ENCODE results near the gene ZNF425. TPM values are rescaled to one million over a fixed set of nuclear protein-coding genes. Genes with fewer than 3 reads are reported as not detected.
"Not testable (repeated sequence)": the region's sequence is repeated elsewhere in the genome, so short reads cannot be mapped to it uniquely, and the experiment has no call there.

The ZNF425 gene
- total and polyA plus RNA-seq, 7 donors, result 0.66 to 2.5 (median 1.7) TPM

DNA sequence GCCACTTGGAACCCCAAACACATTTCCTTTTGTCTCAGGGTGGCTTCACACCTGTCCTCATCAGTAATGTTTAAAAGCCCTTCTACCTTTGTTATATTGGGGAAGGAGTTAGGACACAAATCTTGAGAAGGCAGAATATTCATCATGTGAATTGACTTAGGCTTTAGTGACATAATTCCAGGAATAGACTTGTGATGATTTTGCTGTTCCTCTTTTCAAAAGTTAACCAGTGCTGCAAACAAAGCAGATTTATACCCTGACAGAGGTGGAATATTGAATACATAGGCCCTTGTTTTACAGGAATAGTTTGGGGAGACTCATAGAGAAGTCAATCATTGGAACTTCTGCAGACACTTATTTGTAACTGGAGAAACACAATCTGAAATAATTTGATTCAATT is 62.6 kb downstream of the ZNF425 start:
- no peaks in the 10 kb centered on the region for H3K27me3 ChIP-seq (ENCODE audit: insufficient read depth in 3 of 3, low read length in 2 of 3)
- H3K27ac ChIP-seq, result no peak overlapping the region
- no peaks in the 10 kb centered on the region for H3K9me3 ChIP-seq
- H3K36me3 ChIP-seq (ENCODE audit: insufficient read depth in 1 of 2, low read depth in 1 of 2), result peaks cover 0 to 8% of the 10 kb centered on the region in 2 donors
- no peak overlapping the region for H3K4me3 ChIP-seq
- TF ChIP-seq, protein P1, sequence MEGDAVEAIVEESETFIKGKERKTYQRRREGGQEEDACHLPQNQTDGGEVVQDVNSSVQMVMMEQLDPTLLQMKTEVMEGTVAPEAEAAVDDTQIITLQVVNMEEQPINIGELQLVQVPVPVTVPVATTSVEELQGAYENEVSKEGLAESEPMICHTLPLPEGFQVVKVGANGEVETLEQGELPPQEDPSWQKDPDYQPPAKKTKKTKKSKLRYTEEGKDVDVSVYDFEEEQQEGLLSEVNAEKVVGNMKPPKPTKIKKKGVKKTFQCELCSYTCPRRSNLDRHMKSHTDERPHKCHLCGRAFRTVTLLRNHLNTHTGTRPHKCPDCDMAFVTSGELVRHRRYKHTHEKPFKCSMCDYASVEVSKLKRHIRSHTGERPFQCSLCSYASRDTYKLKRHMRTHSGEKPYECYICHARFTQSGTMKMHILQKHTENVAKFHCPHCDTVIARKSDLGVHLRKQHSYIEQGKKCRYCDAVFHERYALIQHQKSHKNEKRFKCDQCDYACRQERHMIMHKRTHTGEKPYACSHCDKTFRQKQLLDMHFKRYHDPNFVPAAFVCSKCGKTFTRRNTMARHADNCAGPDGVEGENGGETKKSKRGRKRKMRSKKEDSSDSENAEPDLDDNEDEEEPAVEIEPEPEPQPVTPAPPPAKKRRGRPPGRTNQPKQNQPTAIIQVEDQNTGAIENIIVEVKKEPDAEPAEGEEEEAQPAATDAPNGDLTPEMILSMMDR (IDR thresholded peaks at IDR 0.05), result no peak
- DNase-seq (no peak), ATAC-seq (no peak)
- H3K4me1 ChIP-seq, result no peaks in the 10 kb centered on the region
- intact Hi-C loops (cut with DNase I), result no loop called here

DNA sequence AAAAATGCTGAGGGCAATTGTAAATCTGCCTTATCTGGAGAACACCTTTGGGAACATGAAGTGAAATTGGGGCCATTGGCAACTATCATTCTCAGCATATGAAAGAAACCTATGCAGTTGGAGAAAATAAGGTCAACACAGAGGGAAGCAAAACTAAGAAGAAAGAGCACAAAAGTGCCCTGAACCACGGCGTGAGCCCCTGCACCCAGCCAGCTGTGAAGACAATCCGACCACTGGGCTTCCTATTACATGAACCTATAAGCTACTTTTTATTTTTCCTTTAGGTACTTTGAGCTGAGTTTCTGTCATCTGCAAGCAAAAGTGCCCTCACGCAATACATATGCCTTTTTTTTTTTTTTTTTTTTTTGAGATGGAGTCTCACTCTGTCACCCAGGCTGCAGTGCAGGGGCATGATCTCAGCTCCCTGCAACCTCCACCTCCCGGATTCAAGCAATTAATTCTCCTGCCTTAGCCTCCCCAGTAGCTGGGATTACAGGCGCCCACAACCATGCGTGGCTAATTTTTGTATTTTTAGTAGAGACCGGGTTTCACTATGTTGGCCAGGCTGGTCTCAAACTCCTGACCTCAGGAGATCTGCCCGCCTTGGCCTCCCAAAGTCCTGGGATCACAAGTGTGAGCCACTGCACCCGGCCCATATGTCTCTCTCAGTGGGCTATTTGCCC is 63.8 kb downstream of the ZNF425 start:
- H3K27ac ChIP-seq; ATAC-seq; H3K9me3 ChIP-seq; intact Hi-C loops (cut with DNase I); DNase-seq; H3K4me3 ChIP-seq; H3K4me1 ChIP-seq; H3K27me3 ChIP-seq (ENCODE audit: insufficient read depth in 3 of 3, low read length in 2 of 3); H3K36me3 ChIP-seq (ENCODE audit: insufficient read depth in 1 of 2, low read depth in 1 of 2): not testable (repeated sequence)
- WGBS, 3 donors, result 56 to 77% (median 65%) methylated on average over 10 of the region's 10 CpGs

DNA sequence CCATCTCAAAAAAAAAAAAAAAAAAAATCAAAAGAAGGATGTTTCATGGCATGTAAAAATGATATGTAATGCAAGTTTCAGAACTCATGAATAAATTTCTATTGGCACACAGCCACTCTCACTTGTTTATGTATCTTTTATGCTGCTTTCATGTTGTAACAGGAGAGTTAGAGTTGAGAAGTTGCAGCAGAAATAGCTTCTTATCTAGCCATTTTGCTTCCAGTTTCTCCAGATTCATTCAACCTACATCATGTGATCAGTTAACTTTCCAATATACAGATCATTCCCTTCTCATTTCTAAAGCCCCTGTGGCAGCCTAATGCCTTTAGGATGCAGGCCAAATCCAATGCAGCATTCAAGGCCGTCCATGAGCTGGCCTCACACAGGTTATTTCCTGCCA is 66.0 kb downstream of the ZNF425 start:
- ATAC-seq, result no peak
- no peaks in the 10 kb centered on the region for H3K27me3 ChIP-seq (ENCODE audit: insufficient read depth in 3 of 3, low read length in 2 of 3)
- H3K27ac ChIP-seq, result no peak overlapping the region
- TF ChIP-seq, protein P1 (IDR thresholded peaks at IDR 0.05), result no peak
- WGBS, 3 donors, result 34 to 43% (median 36%) methylated on average over 1 of the region's 1 CpG
- intact Hi-C loops (cut with DNase I), result no loop called here
- no peaks in the 10 kb centered on the region for H3K36me3 ChIP-seq (ENCODE audit: insufficient read depth in 1 of 2, low read depth in 1 of 2)
- no peak overlapping the region for H3K4me3 ChIP-seq
- H3K9me3 ChIP-seq, result no peaks in the 10 kb centered on the region
- no peak for DNase-seq
- H3K4me1 ChIP-seq, result no peaks in the 10 kb centered on the region

DNA sequence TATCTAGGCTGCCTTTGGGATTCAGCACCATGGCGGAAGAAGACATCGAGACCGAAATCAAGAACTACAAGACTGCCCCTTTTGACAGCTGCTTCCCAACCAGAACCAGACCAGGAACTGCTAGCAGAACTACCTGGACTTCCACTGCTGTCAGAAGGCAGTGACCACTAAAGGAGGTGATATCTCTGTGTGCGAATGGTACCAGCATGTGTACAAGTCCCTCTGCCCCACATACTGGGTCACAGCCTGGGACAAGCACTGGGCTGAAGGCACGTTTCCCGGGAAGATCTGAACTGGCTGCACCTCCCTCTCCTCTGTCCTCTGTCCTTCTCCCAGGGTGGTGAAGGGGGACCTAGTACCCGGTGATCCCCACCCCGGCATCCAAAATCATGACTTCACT is 72.2 kb downstream of the ZNF425 start:
- TF ChIP-seq, protein P1 (IDR thresholded peaks at IDR 0.05), result no peak
- Histone ChIP-seq H3K36me3 (ENCODE audit: insufficient read depth in 1 of 2, low read depth in 1 of 2) (no peaks in the 10 kb centered on the region), H3K9me3 (no peaks in the 10 kb centered on the region), H3K27ac (no peak overlapping the region), H3K4me1 (no peaks in the 10 kb centered on the region), H3K4me3 (no peak overlapping the region), H3K27me3 (ENCODE audit: insufficient read depth in 3 of 3, low read length in 2 of 3) (peaks cover 0 to 2% (median 0%) of the 10 kb centered on the region in 3 donors)
- 87 to 90% (median 88%) methylated on average over 8 of the region's 8 CpGs for WGBS, 3 donors
- intact Hi-C loops (cut with DNase I), result no loop called here
- no peak for ATAC-seq
- DNase-seq, result no peak

DNA sequence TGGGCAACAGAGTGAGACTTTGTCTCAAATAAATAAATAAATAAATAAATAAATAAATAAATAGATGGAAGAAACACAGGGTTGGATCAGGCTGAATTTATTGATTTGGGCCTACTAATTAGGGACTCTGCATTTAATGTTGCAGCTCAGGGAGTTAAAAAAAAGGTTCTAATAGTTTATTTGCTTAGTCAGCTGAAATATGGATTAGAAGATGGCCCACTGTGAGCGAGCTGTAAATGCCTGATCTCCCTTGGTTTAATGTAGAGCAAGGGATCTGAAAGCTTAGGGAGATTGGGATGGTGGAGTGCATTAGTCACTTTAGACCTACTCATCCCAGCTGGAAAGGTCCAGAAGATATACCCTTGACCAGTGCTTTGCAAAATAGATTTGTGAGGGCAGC is 72.7 kb downstream of the ZNF425 start:
- no peak overlapping the region for H3K4me3 ChIP-seq
- 89 to 97% (median 96%) methylated on average over 1 of the region's 1 CpG for WGBS, 3 donors
- H3K4me1 ChIP-seq, result no peaks in the 10 kb centered on the region
- no peaks in the 10 kb centered on the region for H3K9me3 ChIP-seq
- no peaks in the 10 kb centered on the region for H3K36me3 ChIP-seq (ENCODE audit: insufficient read depth in 1 of 2, low read depth in 1 of 2)
- ATAC-seq (no peak), DNase-seq (no peak)
- TF ChIP-seq, protein P1 (IDR thresholded peaks at IDR 0.05), result no peak
- intact Hi-C loops (cut with DNase I), result no loop called here
- no peak overlapping the region for H3K27ac ChIP-seq
- peaks cover 0 to 2% (median 0%) of the 10 kb centered on the region in 3 donors for H3K27me3 ChIP-seq (ENCODE audit: insufficient read depth in 3 of 3, low read length in 2 of 3)

Other genes starting within 250 kb of the ZNF425 start
- 1 to 10 TPM; 1.9 to 2.5 (median 2.3) TPM for gene EZH2, start 242.0 kb downstream of the ZNF425 start, total RNA-seq
- 1 to 10 TPM; 2.1 to 4.6 (median 3.4) TPM for gene EZH2, start 242.0 kb downstream of the ZNF425 start, polyA plus RNA-seq
- 10 to 100 TPM; 11.3 to 17.5 (median 13.8) TPM for gene PDIA4, start 97.8 kb downstream of the ZNF425 start, total RNA-seq
- gene PDIA4, start 97.8 kb downstream of the ZNF425 start, polyA plus RNA-seq, result 10 to 100 TPM in 2 of 3 donors, 1 to 10 TPM in 1; 9.8 to 29.2 (median 14.5) TPM
- 1 to 10 TPM; 2.1 to 3.6 (median 3.3) TPM for gene ZNF786, start 35.6 kb downstream of the ZNF425 start, total RNA-seq
- gene ZNF786, start 35.6 kb downstream of the ZNF425 start, polyA plus RNA-seq, result 1 to 10 TPM; 2.5 to 4.4 (median 3.1) TPM
- 10 to 100 TPM in 1 of 4 donors, 1 to 10 TPM in 3; 7.8 to 12.4 (median 8.6) TPM for gene ZNF398, start 21.1 kb upstream of the ZNF425 start, total RNA-seq
- gene ZNF398, start 21.1 kb upstream of the ZNF425 start, polyA plus RNA-seq, result 1 to 10 TPM; 2.8 to 6.9 (median 4.2) TPM
- 10 to 100 TPM; 15.3 to 22.5 (median 16.7) TPM for gene ZNF282, start 69.2 kb upstream of the ZNF425 start, total RNA-seq
- gene ZNF282, start 69.2 kb upstream of the ZNF425 start, polyA plus RNA-seq, result 10 to 100 TPM in 1 of 3 donors, 1 to 10 TPM in 2; 7.6 to 11.5 (median 10.0) TPM
- 1 to 10 TPM; 3.2 to 6.4 (median 4.5) TPM for gene ZNF212, start 113.3 kb upstream of the ZNF425 start, total RNA-seq
- gene ZNF212, start 113.3 kb upstream of the ZNF425 start, polyA plus RNA-seq, result 1 to 10 TPM; 3.1 to 5.4 (median 4.3) TPM
- gene ZNF783, start 135.9 kb upstream of the ZNF425 start, total RNA-seq, result 1 to 10 TPM; 6.0 to 9.0 (median 7.2) TPM
- gene ZNF783, start 135.9 kb upstream of the ZNF425 start, polyA plus RNA-seq, result 10 to 100 TPM in 1 of 3 donors, 1 to 10 TPM in 2; 4.2 to 11.1 (median 4.9) TPM

Data from psoas muscle (tissue), 8 donors.